ENCODE data around the gene ACAP3.
A peak's percentile ranks its signal among the peaks of the same experiment; 100 is the strongest.

- TF ChIP-seq, protein P1, sequence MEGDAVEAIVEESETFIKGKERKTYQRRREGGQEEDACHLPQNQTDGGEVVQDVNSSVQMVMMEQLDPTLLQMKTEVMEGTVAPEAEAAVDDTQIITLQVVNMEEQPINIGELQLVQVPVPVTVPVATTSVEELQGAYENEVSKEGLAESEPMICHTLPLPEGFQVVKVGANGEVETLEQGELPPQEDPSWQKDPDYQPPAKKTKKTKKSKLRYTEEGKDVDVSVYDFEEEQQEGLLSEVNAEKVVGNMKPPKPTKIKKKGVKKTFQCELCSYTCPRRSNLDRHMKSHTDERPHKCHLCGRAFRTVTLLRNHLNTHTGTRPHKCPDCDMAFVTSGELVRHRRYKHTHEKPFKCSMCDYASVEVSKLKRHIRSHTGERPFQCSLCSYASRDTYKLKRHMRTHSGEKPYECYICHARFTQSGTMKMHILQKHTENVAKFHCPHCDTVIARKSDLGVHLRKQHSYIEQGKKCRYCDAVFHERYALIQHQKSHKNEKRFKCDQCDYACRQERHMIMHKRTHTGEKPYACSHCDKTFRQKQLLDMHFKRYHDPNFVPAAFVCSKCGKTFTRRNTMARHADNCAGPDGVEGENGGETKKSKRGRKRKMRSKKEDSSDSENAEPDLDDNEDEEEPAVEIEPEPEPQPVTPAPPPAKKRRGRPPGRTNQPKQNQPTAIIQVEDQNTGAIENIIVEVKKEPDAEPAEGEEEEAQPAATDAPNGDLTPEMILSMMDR (conservative IDR thresholded peaks at IDR 0.05; ENCODE audit: low read depth in 2 of 2), result no peak
- TF ChIP-seq NANOG (IDR thresholded peaks at IDR 0.05; ENCODE audit: borderline replicate concordance), result no peak
- no peak for TF ChIP-seq REST (IDR thresholded peaks at IDR 0.05; ENCODE audit: unreplicated experiment)
- TF ChIP-seq POLR2AphosphoS5 (IDR thresholded peaks at IDR 0.05; ENCODE audit: low read depth), result peak; percentile 16; the same call in 1 of the 2 replicates
- TF ChIP-seq EZH2 (IDR thresholded peaks at IDR 0.05; ENCODE audit: low read depth, unreplicated experiment), result no peak
- TF ChIP-seq JUNB (IDR thresholded peaks at IDR 0.05; ENCODE audit: unreplicated experiment), result no peak
- TF ChIP-seq CREB1 (CRISPR knock-in tag; IDR thresholded peaks at IDR 0.05; ENCODE audit: low read depth), result no peak
- no peak for TF ChIP-seq ZNF114 (CRISPR knock-in tag; IDR thresholded peaks at IDR 0.05)
- TF ChIP-seq EZH2phosphoT487 (IDR thresholded peaks at IDR 0.05; ENCODE audit: unreplicated experiment), result no peak
- no peak for TF ChIP-seq ZNF331 (CRISPR knock-in tag; IDR thresholded peaks at IDR 0.05; ENCODE audit: low read depth)
- no peak for TF ChIP-seq STAT1 (IDR thresholded peaks at IDR 0.05; ENCODE audit: unreplicated experiment)
Measured at GRCh38 chr1:1351511-1352427, 44.0 kb upstream of the ACAP3 start.

All from GM23338 (cell line).